Dermis blood vessel endothelial cell (primary cell): ENCODE results near the gene LONP2. TPM values are rescaled to one million over a fixed set of nuclear protein-coding genes. Genes with fewer than 3 reads are reported as not detected.
"Not testable (repeated sequence)": the region's sequence is repeated elsewhere in the genome, so short reads cannot be mapped to it uniquely, and the experiment has no call there.

ENCODE experiments used
- DNase-seq: peaks from one replicate; pipeline ENCODE4 v3.0.0; 2010
- total RNA-seq: library from RNA; depleted of rRNA; stranded (reverse); fragments of >200 nt; gene quantifications from 2 replicates; pipeline ENCODE4 v1.2.3, GENCODE V29; 2014

LONP2 gene
- total RNA-seq, 1 donor from 2014 or later, result 34.9 TPM

- not testable (repeated sequence) for DNase-seq
Measured at GRCh38 chr16:48240147-48240546, 4.0 kb upstream of the LONP2 start.

- no peak for DNase-seq
Measured at GRCh38 chr16:48244863-48245195, 729 bp downstream of the LONP2 start.

GRCh38 chr16:48246066-48246465 lies 2.0 kb downstream of the LONP2 start:
- peak; percentile 21 for DNase-seq

- DNase-seq, result no peak
Measured at GRCh38 chr16:48247311-48247710, 3.2 kb downstream of the LONP2 start, which contains the start of gene ABCC11. Gene ABCC11 (minus strand): TSS chr16:48247539. CDS start chr16:48231921, 15,618 bp downstream.

- no peak for DNase-seq
Measured at GRCh38 chr16:48250520-48251278, 6.6 kb downstream of the LONP2 start.

GRCh38 chr16:48252013-48252412 lies 7.9 kb downstream of the LONP2 start:
- no peak for DNase-seq

GRCh38 chr16:48256579-48257177 lies 12.6 kb downstream of the LONP2 start:
- no peak for DNase-seq

- no peak for DNase-seq
Measured at GRCh38 chr16:48261569-48261968, 17.5 kb downstream of the LONP2 start.

- no peak for DNase-seq
Measured at GRCh38 chr16:48262631-48263030, 18.5 kb downstream of the LONP2 start.

GRCh38 chr16:48269011-48269410 lies 24.9 kb downstream of the LONP2 start:
- no peak for DNase-seq

GRCh38 chr16:48271728-48272127 lies 27.6 kb downstream of the LONP2 start:
- no peak for DNase-seq

- DNase-seq, result peak; percentile 19
Measured at GRCh38 chr16:48272837-48273421, 28.8 kb downstream of the LONP2 start.

- no peak for DNase-seq
Measured at GRCh38 chr16:48274476-48274875, 30.4 kb downstream of the LONP2 start.

- peak; percentile 74 for DNase-seq
Measured at GRCh38 chr16:48276102-48276501, 32.0 kb downstream of the LONP2 start.

GRCh38 chr16:48277158-48277557 lies 33.1 kb downstream of the LONP2 start:
- DNase-seq, result peak; percentile 25

GRCh38 chr16:48279199-48279598 lies 35.1 kb downstream of the LONP2 start:
- peak; percentile 30 for DNase-seq

GRCh38 chr16:48280546-48280945 lies 36.4 kb downstream of the LONP2 start:
- DNase-seq, result no peak

- DNase-seq, result peak; percentile 14
Measured at GRCh38 chr16:48282636-48283263, 38.6 kb downstream of the LONP2 start.

- DNase-seq, result no peak
Measured at GRCh38 chr16:48284772-48285409, 40.8 kb downstream of the LONP2 start.

- no peak for DNase-seq
Measured at GRCh38 chr16:48287239-48287638, 43.1 kb downstream of the LONP2 start.

- DNase-seq, result peak; percentile 13
Measured at GRCh38 chr16:48291303-48291702, 47.2 kb downstream of the LONP2 start.

- no peak for DNase-seq
Measured at GRCh38 chr16:48291754-48292153, 47.7 kb downstream of the LONP2 start.

- no peak for DNase-seq
Measured at GRCh38 chr16:48292452-48292851, 48.4 kb downstream of the LONP2 start.
